Stomach (tissue), 4 donors: ENCODE measurements around the gene CMTM2.

Experiments
- EP300 ChIP-seq: sonication (generic); formaldehyde crosslinking; IDR thresholded peaks from one replicate; pipeline ENCODE4 v1.6.1; 2017; ENCODE audit warnings: antibody characterized with exemption
- POLR2A ChIP-seq, 4 donors: fragments of 450-650 bp; IDR thresholded peaks; one replicate each; pipeline ENCODE4 v1.6.1; 2016; ENCODE audit warnings: antibody characterized with exemption in 4 of 4, control low read depth in 2 of 4, mild to moderate bottlenecking in 1 of 4, moderate library complexity in 1 of 4
- POLR2AphosphoS5 ChIP-seq, 3 donors: sonication (generic); formaldehyde crosslinking; IDR thresholded peaks; one replicate each; pipeline ENCODE4 v1.6.1; 2016; ENCODE audit warnings: antibody characterized with exemption in 3 of 3
- TF ChIP-seq, protein P1 (sequence below), 7 experiments: fragments of 450-650 bp in 4 of 7; fragments of 200-600 bp in 3 of 7; sonication (generic) in 3 of 7; IDR thresholded peaks; one replicate each; pipeline ENCODE4 v1.5.1; 2016 to 2019; ENCODE audit warnings: antibody characterized with exemption in 7 of 7, control low read depth in 2 of 7, mild to moderate bottlenecking in 1 of 7

- TF ChIP-seq, protein P1, sequence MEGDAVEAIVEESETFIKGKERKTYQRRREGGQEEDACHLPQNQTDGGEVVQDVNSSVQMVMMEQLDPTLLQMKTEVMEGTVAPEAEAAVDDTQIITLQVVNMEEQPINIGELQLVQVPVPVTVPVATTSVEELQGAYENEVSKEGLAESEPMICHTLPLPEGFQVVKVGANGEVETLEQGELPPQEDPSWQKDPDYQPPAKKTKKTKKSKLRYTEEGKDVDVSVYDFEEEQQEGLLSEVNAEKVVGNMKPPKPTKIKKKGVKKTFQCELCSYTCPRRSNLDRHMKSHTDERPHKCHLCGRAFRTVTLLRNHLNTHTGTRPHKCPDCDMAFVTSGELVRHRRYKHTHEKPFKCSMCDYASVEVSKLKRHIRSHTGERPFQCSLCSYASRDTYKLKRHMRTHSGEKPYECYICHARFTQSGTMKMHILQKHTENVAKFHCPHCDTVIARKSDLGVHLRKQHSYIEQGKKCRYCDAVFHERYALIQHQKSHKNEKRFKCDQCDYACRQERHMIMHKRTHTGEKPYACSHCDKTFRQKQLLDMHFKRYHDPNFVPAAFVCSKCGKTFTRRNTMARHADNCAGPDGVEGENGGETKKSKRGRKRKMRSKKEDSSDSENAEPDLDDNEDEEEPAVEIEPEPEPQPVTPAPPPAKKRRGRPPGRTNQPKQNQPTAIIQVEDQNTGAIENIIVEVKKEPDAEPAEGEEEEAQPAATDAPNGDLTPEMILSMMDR (IDR thresholded peaks at IDR 0.05) = no peak
- TF ChIP-seq POLR2AphosphoS5 (IDR thresholded peaks at IDR 0.05) (no peak), POLR2A (IDR thresholded peaks at IDR 0.05) (no peak), EP300 (no peak)
Observed at GRCh38 chr16:66541388-66542355, 37.6 kb upstream of the CMTM2 start.
